B cell (primary cell): ENCODE data around the gene SRRM3. TPM values are rescaled to one million over a fixed set of nuclear protein-coding genes. Genes with fewer than 3 reads are reported as not detected.

Source experiments
- ATAC-seq: fragments of 200-7000 bp; cut with Tn5 transposase; one replicate; pipeline ENCODE4 v1.10.0; 2021; ENCODE audit warnings: low read depth, mild to moderate bottlenecking, moderate number of reproducible peaks, moderate library complexity
- CTCF ChIA-PET: fragments of 350-600 bp; sonication (Branson Sonifier 250); formaldehyde crosslinking; loops from one replicate; lab custom pipeline; 2021; ENCODE audit warnings: antibody characterized with exemption, inconsistent platforms; lab: Charles Lee
- POLR2A ChIA-PET: fragments of 350-600 bp; sonication (Branson Sonifier 250); formaldehyde crosslinking; loops from one replicate; lab custom pipeline; 2021; ENCODE audit warnings: antibody characterized with exemption; lab: Charles Lee
- DNase-seq: peaks from one replicate; pipeline ENCODE4 v3.0.0; 2013
- H2AFZ ChIP-seq: 2 replicates; pipeline ENCODE4 v1.6.1; 2012; ENCODE audit warnings: mild to moderate bottlenecking, low read depth, low read length; ENCODE audit not compliant: insufficient read depth, poor library complexity, severe bottlenecking
- H3K27ac ChIP-seq, 2 donors: 1 replicate in 1 of 2; 2 replicates in 1 of 2; pipeline ENCODE4 v1.5.1; 2012 to 2013; ENCODE audit warnings: low read length in 2 of 2, mild to moderate bottlenecking in 2 of 2, moderate library complexity in 1 of 2
- H3K27me3 ChIP-seq, 4 experiments: fragments of 200-600 bp in 1 of 4; sonication (generic) in 1 of 4; replicated peaks in 1 of 4; 1 replicate in 2 of 4; 2 replicates in 2 of 4; pipeline versions ENCODE4 v1.6.1 to v1.7.0; 2013 to 2016; ENCODE audit warnings: low read length in 3 of 4, mild to moderate bottlenecking in 2 of 4, mixed read lengths in 1 of 4, moderate library complexity in 1 of 4; ENCODE audit not compliant: insufficient read depth in 4 of 4, control insufficient read depth in 3 of 4; ENCODE audit errors: control extremely low read depth in 1 of 4
- H3K36me3 ChIP-seq, 2 experiments: replicated peaks in 1 of 2; 1 replicate in 1 of 2; 2 replicates in 1 of 2; pipeline versions ENCODE4 v1.6.1 to v1.7.1; 2013; ENCODE audit warnings: low read length in 1 of 2; ENCODE audit not compliant: insufficient read depth in 2 of 2, control insufficient read depth in 1 of 2; ENCODE audit errors: control extremely low read depth in 1 of 2, extremely low read depth in 1 of 2
- H3K4me1 ChIP-seq, 2 donors: fragments of 200-600 bp in 1 of 2; sonication (generic) in 1 of 2; 1 replicate in 1 of 2; 2 replicates in 1 of 2; pipeline versions ENCODE4 v1.5.1 to v1.6.1; 2013 to 2017; ENCODE audit warnings: low read length in 2 of 2; ENCODE audit not compliant: control insufficient read depth in 2 of 2, insufficient read depth in 2 of 2
- H3K4me2 ChIP-seq: replicated peaks from 2 replicates; pipeline ENCODE3; 2012; ENCODE audit warnings: mild to moderate bottlenecking, low read depth, low read length; ENCODE audit not compliant: poor library complexity, severe bottlenecking
- H3K4me3 ChIP-seq, 5 experiments: fragments of 200-600 bp in 1 of 5; sonication (generic) in 1 of 5; 1 replicate in 3 of 5; 2 replicates in 2 of 5; pipeline versions ENCODE4 v1.5.1 to v1.7.0; 2011 to 2016; ENCODE audit warnings: low read length in 4 of 5, mild to moderate bottlenecking in 4 of 5, low read depth in 2 of 5, control low read depth in 1 of 5, moderate library complexity in 1 of 5; ENCODE audit not compliant: insufficient read depth in 1 of 5; ENCODE audit errors: control extremely low read depth in 1 of 5, extremely low read depth in 1 of 5
- H3K79me2 ChIP-seq: fragments of 200-600 bp; sonication (generic); one replicate; pipeline ENCODE4 v1.6.0; 2016; ENCODE audit warnings: low read length; ENCODE audit not compliant: control insufficient read depth, insufficient read depth
- H3K9ac ChIP-seq: fragments of 200-600 bp; sonication (generic); 2 replicates; pipeline ENCODE4 v1.6.1; 2017; ENCODE audit warnings: mild to moderate bottlenecking, low read length, moderate library complexity
- H3K9me3 ChIP-seq, 3 donors: one replicate each; pipeline versions ENCODE4 v1.6.1 to v1.7.1; 2013; ENCODE audit warnings: low read length in 2 of 3; ENCODE audit not compliant: control insufficient read depth in 2 of 3, insufficient read depth in 1 of 3; ENCODE audit errors: control extremely low read depth in 1 of 3
- H4K20me1 ChIP-seq: 2 replicates; pipeline ENCODE4 v1.6.0; 2012; ENCODE audit warnings: mild to moderate bottlenecking, low read length; ENCODE audit not compliant: insufficient read depth, control insufficient read depth, poor library complexity, severe bottlenecking
- H3K27ac Mint-ChIP-seq: one replicate; pipeline ENCODE4 v1.8.0; 2021; ENCODE audit warnings: mixed read lengths
- H3K27me3 Mint-ChIP-seq: one replicate; pipeline ENCODE4 v1.8.0; 2021; ENCODE audit warnings: mixed read lengths
- H3K4me1 Mint-ChIP-seq: one replicate; pipeline ENCODE4 v1.8.0; 2021; ENCODE audit warnings: mixed read lengths
- H3K4me3 Mint-ChIP-seq: one replicate; pipeline ENCODE4 v1.8.0; 2021; ENCODE audit warnings: mixed read lengths
- H3K9me3 Mint-ChIP-seq: one replicate; pipeline ENCODE4 v1.8.0; 2022; ENCODE audit warnings: mixed read lengths; ENCODE audit not compliant: insufficient read depth
- CTCF ChIP-seq: fragments of 200-600 bp; IDR thresholded peaks from one replicate; pipeline ENCODE4 v1.8.0; 2022; ENCODE audit warnings: antibody characterized with exemption, mild to moderate bottlenecking
- EZH2 ChIP-seq: IDR thresholded peaks from 2 replicates; pipeline ENCODE4 v1.6.1; 2012; ENCODE audit warnings: borderline replicate concordance, low read depth, mild to moderate bottlenecking, moderate library complexity, low read length; ENCODE audit not compliant: insufficient read depth, poor library complexity, severe bottlenecking
- WGBS: methylation state at CpG from one replicate; pipeline ENCODE4 v1.1.5; 2013; ENCODE audit warnings: missing lambda C conversion rate; ENCODE audit not compliant: insufficient coverage; 5-methylcytosine and 5-hydroxymethylcytosine counted together
- intact Hi-C: fragments of 100-400 bp; cut with micrococcal nuclease; formaldehyde crosslinking; loops from one replicate; pipeline ENCODE4 v1.10.0; 2022
- polyA plus RNA-seq: library from polyadenylated mRNA; depleted of rRNA; stranded (reverse); fragments of >200 nt; gene quantifications from 2 replicates; pipeline ENCODE4 v1.2.3, GENCODE V29; 2012
- total RNA-seq, 2 donors: library from RNA; stranded (reverse); fragments of 120-200 nt in 1 of 2; gene quantifications; 1 replicate in 1 of 2; 2 replicates in 1 of 2; pipeline versions ENCODE4 v1.2.3 to v1.2.4, GENCODE V29; 2013 to 2022

Gene SRRM3
- total and polyA plus RNA-seq, 2 donors (not counting 1 experiment from before 2014, with no cell fraction given): not detected

- H3K4me2 ChIP-seq: no peak overlapping the region
- intact Hi-C loops: no loop called here
- Mint-ChIP-seq H3K27ac (no peak overlapping the region), H3K9me3 (peaks cover 5% of the 10 kb centered on the region), H3K4me1 (no peaks in the 10 kb centered on the region), H3K27me3 (peaks cover 44% of the 10 kb centered on the region), H3K4me3 (no peak overlapping the region)
- no peaks in the 10 kb centered on the region for H3K4me1 ChIP-seq
- peaks cover 0 to 12% (median 0%) of the 10 kb centered on the region in 3 donors for H3K9me3 ChIP-seq
- TF ChIP-seq CTCF (no peak), EZH2 (no peak)
- H2AFZ ChIP-seq: no peak overlapping the region
- DNase-seq (no peak), ATAC-seq (no peak)
- no peaks in the 10 kb centered on the region for H3K36me3 ChIP-seq
- H3K79me2 ChIP-seq: no peaks in the 10 kb centered on the region
- POLR2A ChIA-PET: no interaction called here
- no peak overlapping the region for H3K27ac ChIP-seq
- no peaks in the 10 kb centered on the region for H4K20me1 ChIP-seq
- WGBS: 0% methylated on average over 3 of the region's 11 CpGs
- no peak overlapping the region for H3K9ac ChIP-seq
- CTCF ChIA-PET: no interaction called here
- H3K27me3 ChIP-seq: peaks cover 0 to 29% (median 0%) of the 10 kb centered on the region in 4 experiments
- no peak overlapping the region for H3K4me3 ChIP-seq
Measured at GRCh38 chr7:76224695-76225094, 23.0 kb downstream of the SRRM3 start.

- 8% methylated on average over 4 of the region's 11 CpGs for WGBS
- H3K4me1 Mint-ChIP-seq: no peaks in the 10 kb centered on the region
- ATAC-seq (no peak), DNase-seq (no peak)
- ChIA-PET POLR2A (no interaction called here), CTCF (no interaction called here)
- Histone ChIP-seq H2AFZ (no peak overlapping the region), H3K36me3 (no peaks in the 10 kb centered on the region), H4K20me1 (no peaks in the 10 kb centered on the region), H3K79me2 (no peaks in the 10 kb centered on the region), H3K4me3 (no peak overlapping the region), H3K9me3 (peaks cover 0 to 12% (median 0%) of the 10 kb centered on the region in 3 donors), H3K4me2 (no peak overlapping the region), H3K27ac (no peak overlapping the region), H3K27me3 (peaks cover 0 to 22% (median 0%) of the 10 kb centered on the region in 4 experiments), H3K9ac (no peak overlapping the region), H3K4me1 (no peaks in the 10 kb centered on the region)
- intact Hi-C loops: no loop called here
- no peak overlapping the region for H3K27ac Mint-ChIP-seq
- H3K27me3 Mint-ChIP-seq: peaks cover 44% of the 10 kb centered on the region
- H3K4me3 Mint-ChIP-seq: no peak overlapping the region
- no peak for TF ChIP-seq EZH2
- TF ChIP-seq CTCF: no peak
- H3K9me3 Mint-ChIP-seq: peaks cover 5% of the 10 kb centered on the region
Measured at GRCh38 chr7:76225379-76225778, 23.7 kb downstream of the SRRM3 start.
